ENCODE results near the gene KRT16.
"Not testable (repeated sequence)": the region's sequence is repeated elsewhere in the genome, so short reads cannot be mapped to it uniquely, and the experiment has no call there.

The KRT16 gene

GRCh38 chr17:41614767-41615166 is 2.2 kb upstream of the KRT16 start:
- not testable (repeated sequence) for DNase-seq (ENCODE audit: low read depth)

GRCh38 chr17:41614098-41614497 is 1.5 kb upstream of the KRT16 start:
- DNase-seq (ENCODE audit: low read depth), result no peak

GRCh38 chr17:41613277-41614082 is 913 bp upstream of the KRT16 start:
- no peak for DNase-seq (ENCODE audit: low read depth)

GRCh38 chr17:41610965-41611640 is 1.5 kb downstream of the KRT16 start:
- DNase-seq (ENCODE audit: low read depth), result no peak

GRCh38 chr17:41610061-41610517 is 2.5 kb downstream of the KRT16 start:
- DNase-seq (ENCODE audit: low read depth), result not testable (repeated sequence)

- not testable (repeated sequence) for DNase-seq (ENCODE audit: low read depth)
Observed at GRCh38 chr17:41606930-41607329, 5.6 kb downstream of the KRT16 start.

- no peak for DNase-seq (ENCODE audit: low read depth)
Observed at GRCh38 chr17:41602524-41602923, 10.0 kb downstream of the KRT16 start.

- no peak for DNase-seq (ENCODE audit: low read depth)
Observed at GRCh38 chr17:41600318-41600717, 12.2 kb downstream of the KRT16 start.

- no peak for DNase-seq (ENCODE audit: low read depth)
Observed at GRCh38 chr17:41599680-41600079, 12.9 kb downstream of the KRT16 start.

GRCh38 chr17:41595585-41595984 is 17.0 kb downstream of the KRT16 start:
- DNase-seq (ENCODE audit: low read depth), result no peak

GRCh38 chr17:41594363-41594915 is 18.1 kb downstream of the KRT16 start:
- DNase-seq (ENCODE audit: low read depth), result no peak

GRCh38 chr17:41593306-41593981 is 19.1 kb downstream of the KRT16 start:
- DNase-seq (ENCODE audit: low read depth), result no peak

- DNase-seq (ENCODE audit: low read depth), result no peak
Observed at GRCh38 chr17:41592601-41593305, 19.8 kb downstream of the KRT16 start.

- no peak for DNase-seq (ENCODE audit: low read depth)
Observed at GRCh38 chr17:41589301-41589700, 23.3 kb downstream of the KRT16 start.

GRCh38 chr17:41588126-41588810 is 24.3 kb downstream of the KRT16 start:
- no peak for DNase-seq (ENCODE audit: low read depth)

- no peak for DNase-seq (ENCODE audit: low read depth)
Observed at GRCh38 chr17:41586863-41587495, 25.6 kb downstream of the KRT16 start, which contains the start of gene KRT14. KRT14 (minus strand) TSS chr17:41586895; CDS start chr17:41586834, 61 bp downstream.

- DNase-seq (ENCODE audit: low read depth), result no peak
Observed at GRCh38 chr17:41585301-41586056, 27.1 kb downstream of the KRT16 start.

GRCh38 chr17:41584331-41584927 is 28.1 kb downstream of the KRT16 start:
- DNase-seq (ENCODE audit: low read depth), result not testable (repeated sequence)
